ENCODE measurements around the gene CARD18. TPM values are rescaled to one million over a fixed set of nuclear protein-coding genes. Genes with fewer than 3 reads are reported as not detected.
A peak's percentile ranks its signal among the peaks of the same experiment; 100 is the strongest.
"Not testable (repeated sequence)": the region's sequence is repeated elsewhere in the genome, so short reads cannot be mapped to it uniquely, and the experiment has no call there.

CARD18 gene
- total RNA-seq, 1 experiment from 2014 or later: not detected

GRCh38 chr11:105132716-105133511, 6.7 kb downstream of the CARD18 start:
- peak; percentile 93 for DNase-seq (ENCODE audit: low read depth)

- DNase-seq (ENCODE audit: low read depth): no peak
Observed at GRCh38 chr11:105130189-105130813, 9.3 kb downstream of the CARD18 start.

- no peak for DNase-seq (ENCODE audit: low read depth)
Observed at GRCh38 chr11:105124756-105125155, 14.8 kb downstream of the CARD18 start.

GRCh38 chr11:105111145-105111944, 28.2 kb downstream of the CARD18 start:
- no peak for DNase-seq (ENCODE audit: low read depth)

GRCh38 chr11:105110688-105111030, 28.9 kb downstream of the CARD18 start:
- peak; percentile 10 for DNase-seq (ENCODE audit: low read depth)

- DNase-seq (ENCODE audit: low read depth): peak; percentile 63
Observed at GRCh38 chr11:105109855-105110687, 29.5 kb downstream of the CARD18 start.

GRCh38 chr11:105109321-105109720, 30.2 kb downstream of the CARD18 start:
- DNase-seq (ENCODE audit: low read depth): peak; percentile 17

GRCh38 chr11:105108247-105108646, 31.3 kb downstream of the CARD18 start:
- peak; percentile 28 for DNase-seq (ENCODE audit: low read depth)

- DNase-seq (ENCODE audit: low read depth): not testable (repeated sequence)
Observed at GRCh38 chr11:105107226-105107825, 32.2 kb downstream of the CARD18 start.

GRCh38 chr11:105106140-105106539, 33.4 kb downstream of the CARD18 start:
- no peak for DNase-seq (ENCODE audit: low read depth)

GRCh38 chr11:105104292-105104691, 35.3 kb downstream of the CARD18 start:
- DNase-seq (ENCODE audit: low read depth): no peak

- DNase-seq (ENCODE audit: low read depth): no peak
Observed at GRCh38 chr11:105103336-105103735, 36.2 kb downstream of the CARD18 start.

GRCh38 chr11:105102079-105102581, 37.4 kb downstream of the CARD18 start:
- not testable (repeated sequence) for DNase-seq (ENCODE audit: low read depth)

GRCh38 chr11:105100981-105101630, 38.5 kb downstream of the CARD18 start:
- no peak for DNase-seq (ENCODE audit: low read depth)

GRCh38 chr11:105100206-105100605, 39.4 kb downstream of the CARD18 start:
- DNase-seq (ENCODE audit: low read depth): peak; percentile 39

GRCh38 chr11:105099594-105099993, 40.0 kb downstream of the CARD18 start:
- peak; percentile 54 for DNase-seq (ENCODE audit: low read depth)

GRCh38 chr11:105092256-105093239, 47.0 kb downstream of the CARD18 start:
- peak; percentile 91 for DNase-seq (ENCODE audit: low read depth)

Data from M059J (cell line).